Gastroesophageal sphincter (tissue), 4 donors: Measurements from ENCODE around the gene GCNT1. TPM values are rescaled to one million over a fixed set of nuclear protein-coding genes. Genes with fewer than 3 reads are reported as not detected.
"Not testable (repeated sequence)": the region's sequence is repeated elsewhere in the genome, so short reads cannot be mapped to it uniquely, and the experiment has no call there.

ENCODE experiments used
- ATAC-seq: fragments of 150-250 bp; one replicate; pipeline ENCODE4 v1.9.1; 2016; ENCODE audit warnings: mild to moderate bottlenecking, moderate library complexity
- H3K27ac ChIP-seq, 4 donors: fragments of 200-600 bp; sonication (generic) in 3 of 4; 1 replicate in 3 of 4; 2 replicates in 1 of 4; pipeline ENCODE4 v1.5.1; 2016 to 2019
- H3K27me3 ChIP-seq: fragments of 200-600 bp; sonication (generic); one replicate; pipeline ENCODE4 v1.5.1; 2019
- H3K36me3 ChIP-seq, 2 donors: fragments of 200-600 bp; sonication (generic); one replicate each; pipeline ENCODE4 v1.5.1; 2019; ENCODE audit warnings: control low read depth in 1 of 2
- H3K4me1 ChIP-seq, 3 donors: fragments of 200-600 bp; sonication (generic); 1 replicate in 2 of 3; 2 replicates in 1 of 3; pipeline ENCODE4 v1.5.1; 2016 to 2019; ENCODE audit warnings: control low read depth in 2 of 3
- H3K4me3 ChIP-seq, 2 donors: fragments of 200-600 bp; sonication (generic); one replicate each; pipeline ENCODE4 v1.5.1; 2019; ENCODE audit warnings: mild to moderate bottlenecking in 1 of 2, moderate library complexity in 1 of 2
- H3K9me3 ChIP-seq, 3 donors: fragments of 200-600 bp; sonication (generic); one replicate each; pipeline ENCODE4 v1.5.1; 2017 to 2019; ENCODE audit warnings: control low read depth in 2 of 3
- EP300 ChIP-seq: sonication (generic); formaldehyde crosslinking; IDR thresholded peaks from one replicate; pipeline ENCODE4 v1.6.1; 2017; ENCODE audit warnings: antibody characterized with exemption, mild to moderate bottlenecking
- POLR2A ChIP-seq, 2 donors: fragments of 450-650 bp; IDR thresholded peaks; one replicate each; pipeline ENCODE4 v1.6.1; 2017; ENCODE audit warnings: antibody characterized with exemption in 2 of 2, mild to moderate bottlenecking in 2 of 2, moderate library complexity in 1 of 2
- POLR2AphosphoS5 ChIP-seq: sonication (generic); formaldehyde crosslinking; IDR thresholded peaks from one replicate; pipeline ENCODE4 v1.6.1; 2017; ENCODE audit warnings: antibody characterized with exemption
- WGBS, 2 donors: methylation state at CpG; one replicate each; pipeline ENCODE4 v1.1.5; 2018; ENCODE audit warnings: low coverage in 1 of 2; 5-methylcytosine and 5-hydroxymethylcytosine counted together
- total RNA-seq, 4 donors: library from RNA; depleted of rRNA; stranded (reverse); fragments of >200 nt; gene quantifications; one replicate each; pipeline ENCODE4 v1.1.0, GENCODE V29; 2016
- TF ChIP-seq, protein P1 (sequence below), 4 experiments: fragments of 200-600 bp in 2 of 4; fragments of 450-650 bp in 2 of 4; sonication (generic) in 1 of 4; IDR thresholded peaks; one replicate each; pipeline ENCODE4 v1.5.1; 2017 to 2019; ENCODE audit warnings: antibody characterized with exemption in 4 of 4, mild to moderate bottlenecking in 2 of 4, moderate library complexity in 2 of 4

Gene GCNT1
- total RNA-seq, 4 donors from 2014 or later: 2.0 to 5.7 (median 3.5) TPM

DNA sequence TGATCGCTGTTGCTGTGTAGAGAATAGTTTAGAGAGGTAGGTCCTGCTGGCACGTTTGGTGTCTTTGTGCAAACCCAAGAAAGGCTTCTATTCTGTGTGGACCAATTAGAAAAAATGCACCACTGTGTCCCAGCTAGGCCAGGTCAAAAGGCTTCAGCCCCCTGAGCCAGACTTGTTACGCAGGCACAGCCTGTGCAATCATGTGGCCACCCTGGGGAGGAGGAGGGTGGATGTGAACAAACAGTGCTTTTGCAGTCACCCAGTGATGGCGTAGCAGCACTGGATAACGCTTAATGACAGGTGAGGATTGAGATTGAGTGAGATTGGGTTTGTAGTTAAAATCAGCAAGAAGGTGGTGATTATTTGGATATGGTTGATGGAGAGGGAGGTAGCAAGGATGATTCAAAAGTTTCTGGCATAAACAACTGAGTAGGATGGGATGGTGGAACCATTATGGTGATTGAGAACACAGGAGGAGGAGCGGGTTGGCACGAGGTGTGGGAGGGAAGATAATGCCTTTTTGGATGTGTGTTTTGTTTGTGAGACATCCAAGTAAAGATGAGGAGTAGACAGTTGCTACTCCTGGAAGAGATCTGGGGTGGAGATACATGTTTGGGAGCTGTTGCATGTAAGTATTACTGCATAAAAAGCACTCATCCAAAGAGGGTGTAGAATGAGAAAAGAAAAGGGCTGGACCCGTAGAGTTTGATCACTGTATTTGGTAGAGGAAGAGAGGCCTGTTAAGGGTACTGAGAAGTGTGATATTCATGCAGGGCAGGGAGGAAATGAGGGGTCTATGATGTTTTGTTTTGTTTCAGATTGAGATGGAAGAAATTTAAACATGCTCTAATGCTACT lies 6.7 kb downstream of the GCNT1 start:
- no peak overlapping the region for H3K27ac ChIP-seq
- H3K4me3 ChIP-seq: no peak overlapping the region
- no peaks in the 10 kb centered on the region for H3K4me1 ChIP-seq
- H3K9me3 ChIP-seq: no peaks in the 10 kb centered on the region
- no peak for ATAC-seq
- 62 to 87% methylated on average over 3 to 8 of the region's 8 CpGs for WGBS, 2 donors
- TF ChIP-seq EP300: no peak
- TF ChIP-seq POLR2AphosphoS5: no peak
- no peak for TF ChIP-seq POLR2A (IDR thresholded peaks at IDR 0.05)
- H3K36me3 ChIP-seq: no peaks in the 10 kb centered on the region
- H3K27me3 ChIP-seq: peaks cover 22% of the 10 kb centered on the region

DNA sequence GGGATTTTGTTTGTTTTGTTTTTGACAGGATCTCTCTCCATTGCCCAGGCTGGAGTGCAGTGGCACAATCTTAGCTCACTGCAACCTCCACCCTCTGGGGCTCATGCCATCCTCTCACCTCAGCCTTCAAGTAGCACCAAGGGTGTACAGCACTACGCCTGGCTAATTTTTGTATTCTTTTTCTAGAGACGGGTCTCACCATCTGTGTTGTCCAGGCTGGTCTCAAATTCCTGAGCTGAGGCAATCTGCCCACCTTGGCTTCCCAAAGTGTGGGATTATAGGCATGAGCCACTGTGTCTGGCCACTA lies 7.3 kb downstream of the GCNT1 start:
- 83 to 100% methylated on average over 1 of the region's 2 CpGs for WGBS, 2 donors
- Histone ChIP-seq H3K4me3 (no peak overlapping the region), H3K9me3 (no peaks in the 10 kb centered on the region), H3K36me3 (no peaks in the 10 kb centered on the region), H3K27me3 (peaks cover 21% of the 10 kb centered on the region), H3K4me1 (no peaks in the 10 kb centered on the region), H3K27ac (no peak overlapping the region)
- no peak for TF ChIP-seq EP300
- TF ChIP-seq POLR2AphosphoS5: no peak
- TF ChIP-seq, protein P1, sequence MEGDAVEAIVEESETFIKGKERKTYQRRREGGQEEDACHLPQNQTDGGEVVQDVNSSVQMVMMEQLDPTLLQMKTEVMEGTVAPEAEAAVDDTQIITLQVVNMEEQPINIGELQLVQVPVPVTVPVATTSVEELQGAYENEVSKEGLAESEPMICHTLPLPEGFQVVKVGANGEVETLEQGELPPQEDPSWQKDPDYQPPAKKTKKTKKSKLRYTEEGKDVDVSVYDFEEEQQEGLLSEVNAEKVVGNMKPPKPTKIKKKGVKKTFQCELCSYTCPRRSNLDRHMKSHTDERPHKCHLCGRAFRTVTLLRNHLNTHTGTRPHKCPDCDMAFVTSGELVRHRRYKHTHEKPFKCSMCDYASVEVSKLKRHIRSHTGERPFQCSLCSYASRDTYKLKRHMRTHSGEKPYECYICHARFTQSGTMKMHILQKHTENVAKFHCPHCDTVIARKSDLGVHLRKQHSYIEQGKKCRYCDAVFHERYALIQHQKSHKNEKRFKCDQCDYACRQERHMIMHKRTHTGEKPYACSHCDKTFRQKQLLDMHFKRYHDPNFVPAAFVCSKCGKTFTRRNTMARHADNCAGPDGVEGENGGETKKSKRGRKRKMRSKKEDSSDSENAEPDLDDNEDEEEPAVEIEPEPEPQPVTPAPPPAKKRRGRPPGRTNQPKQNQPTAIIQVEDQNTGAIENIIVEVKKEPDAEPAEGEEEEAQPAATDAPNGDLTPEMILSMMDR (IDR thresholded peaks at IDR 0.05): no peak
- ATAC-seq: no peak

DNA sequence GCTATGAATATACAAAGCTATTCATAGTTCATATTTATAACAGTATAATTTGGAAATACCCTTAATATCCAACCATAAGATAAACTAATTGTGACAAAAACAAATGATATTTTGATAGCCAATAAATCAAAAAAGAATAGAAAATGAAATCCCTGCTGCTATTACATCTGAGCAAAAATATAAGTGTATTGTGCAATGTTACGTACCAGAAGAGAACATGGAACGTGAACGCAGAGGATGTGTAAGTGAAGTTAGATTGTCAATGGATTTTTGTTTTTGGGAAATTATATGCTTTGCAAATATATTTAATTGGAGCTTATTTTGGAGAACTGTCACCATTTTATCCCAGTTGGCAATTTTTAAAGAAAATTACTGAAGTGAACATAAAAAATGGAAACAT lies 15.4 kb downstream of the GCNT1 start:
- Histone ChIP-seq H3K4me1 (no peaks in the 10 kb centered on the region), H3K27me3 (no peaks in the 10 kb centered on the region), H3K36me3 (no peaks in the 10 kb centered on the region), H3K9me3 (no peaks in the 10 kb centered on the region), H3K27ac (no peak overlapping the region), H3K4me3 (no peak overlapping the region)
- no peak for ATAC-seq
- WGBS, 2 donors: 65 to 83% methylated on average over 3 of the region's 3 CpGs
- TF ChIP-seq EP300 (no peak), POLR2A (IDR thresholded peaks at IDR 0.05) (no peak), POLR2AphosphoS5 (no peak)
- TF ChIP-seq, protein P1 (IDR thresholded peaks at IDR 0.05): no peak

GRCh38 chr9:76475686-76476085 lies 16.7 kb downstream of the GCNT1 start:
- H3K4me3 ChIP-seq: no peak overlapping the region
- no peak for TF ChIP-seq POLR2A (IDR thresholded peaks at IDR 0.05)
- no peak for TF ChIP-seq POLR2AphosphoS5
- TF ChIP-seq, protein P1 (IDR thresholded peaks at IDR 0.05): no peak
- TF ChIP-seq EP300: no peak
- H3K36me3 ChIP-seq: no peaks in the 10 kb centered on the region
- H3K27ac ChIP-seq: no peak overlapping the region
- no peaks in the 10 kb centered on the region for H3K4me1 ChIP-seq
- no peaks in the 10 kb centered on the region for H3K27me3 ChIP-seq
- H3K9me3 ChIP-seq: no peaks in the 10 kb centered on the region
- no peak for ATAC-seq
- WGBS, 2 donors: 63 to 72% methylated on average over 4 of the region's 4 CpGs

DNA sequence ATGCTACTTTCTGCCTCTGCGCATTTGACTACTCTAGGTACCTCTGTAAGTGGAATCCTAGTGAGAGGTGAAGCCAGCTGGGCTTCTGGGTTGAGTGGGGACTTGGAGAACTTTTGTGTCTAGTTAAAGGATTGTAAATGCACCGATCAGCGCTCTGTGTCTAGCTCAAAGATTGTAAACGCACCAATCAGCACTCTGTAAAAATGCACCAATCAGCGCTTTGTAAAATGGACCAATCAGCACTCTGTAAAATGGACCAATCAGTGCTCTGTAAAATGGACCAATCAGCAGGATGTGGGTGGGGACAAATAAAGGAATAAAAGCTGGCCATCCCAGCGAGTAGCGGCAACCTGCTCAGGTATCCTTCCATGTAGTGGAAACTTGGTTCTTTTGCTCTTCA lies 18.8 kb downstream of the GCNT1 start:
- H3K4me3 ChIP-seq, H3K27me3 ChIP-seq, ATAC-seq, H3K4me1 ChIP-seq, H3K9me3 ChIP-seq, H3K36me3 ChIP-seq, H3K27ac ChIP-seq: not testable (repeated sequence)
- 80% methylated on average over 5 to 6 of the region's 7 CpGs for WGBS, 2 donors

GRCh38 chr9:76478226-76478625 lies 19.2 kb downstream of the GCNT1 start:
- no peaks in the 10 kb centered on the region for H3K4me1 ChIP-seq
- H3K9me3 ChIP-seq: no peaks in the 10 kb centered on the region
- ATAC-seq: no peak
- H3K4me3 ChIP-seq: no peak overlapping the region
- 89 to 100% methylated on average over 4 to 8 of the region's 10 CpGs for WGBS, 2 donors
- no peak overlapping the region for H3K27ac ChIP-seq
- H3K36me3 ChIP-seq: no peaks in the 10 kb centered on the region
- no peaks in the 10 kb centered on the region for H3K27me3 ChIP-seq
- TF ChIP-seq POLR2A (IDR thresholded peaks at IDR 0.05) (no peak), POLR2AphosphoS5 (no peak), EP300 (no peak)
- TF ChIP-seq, protein P1 (IDR thresholded peaks at IDR 0.05): no peak

GRCh38 chr9:76479337-76479736 lies 20.4 kb downstream of the GCNT1 start:
- 93 to 100% methylated on average over 1 to 2 of the region's 2 CpGs for WGBS, 2 donors
- H3K4me3 ChIP-seq, H3K36me3 ChIP-seq, H3K9me3 ChIP-seq, ATAC-seq, H3K27ac ChIP-seq, H3K27me3 ChIP-seq, H3K4me1 ChIP-seq: not testable (repeated sequence)
